ENCODE measurements around the gene FICD. TPM values are rescaled to one million over a fixed set of nuclear protein-coding genes. Genes with fewer than 3 reads are reported as not detected.

The FICD gene
- total RNA-seq, 1 donor from 2014 or later: 7.1 TPM

GRCh38 chr12:108565146-108565545 is 50.1 kb downstream of the FICD start:
- Histone ChIP-seq H3F3A (ENCODE audit: low read depth) (peaks cover 18% of the 10 kb centered on the region), H3K27ac (no peak overlapping the region), H2AFZ (replicated peaks) (no peak overlapping the region), H3K4me2 (no peak overlapping the region), H3K4me3 (no peak overlapping the region), H3K9me3 (ENCODE audit: low read depth) (no peaks in the 10 kb centered on the region), H3K4me1 (no peaks in the 10 kb centered on the region), H3K27me3 (no peaks in the 10 kb centered on the region), H3K9ac (no peak overlapping the region), H3K79me2 (ENCODE audit: low read depth) (peaks cover 30% of the 10 kb centered on the region), H3K36me3 (peaks cover 6% of the 10 kb centered on the region), H4K20me1 (ENCODE audit: low read depth) (peaks cover 10% of the 10 kb centered on the region)
- TF ChIP-seq EZH2phosphoT487 (IDR thresholded peaks at IDR 0.05) (no peak), EZH2 (IDR thresholded peaks at IDR 0.05) (no peak), CTCF (IDR thresholded peaks at IDR 0.05) (no peak)
- no peak for DNase-seq (ENCODE audit: low spot score)
- H3K4me3 Mint-ChIP-seq: no peak overlapping the region
- peaks cover 9% of the 10 kb centered on the region for H3K27me3 Mint-ChIP-seq (ENCODE audit: insufficient read depth, low read depth)
- peaks cover 16% of the 10 kb centered on the region for H3K4me1 Mint-ChIP-seq
- H3K36me3 Mint-ChIP-seq: peaks cover 15% of the 10 kb centered on the region
- H3K9me3 Mint-ChIP-seq: no peaks in the 10 kb centered on the region
- H3K27ac Mint-ChIP-seq: no peak overlapping the region

- H3K4me3 Mint-ChIP-seq: no peak overlapping the region
- Histone ChIP-seq H3F3A (ENCODE audit: low read depth) (peaks cover 23% of the 10 kb centered on the region), H3K9me3 (ENCODE audit: low read depth) (no peaks in the 10 kb centered on the region), H3K4me3 (no peak overlapping the region), H3K27ac (no peak overlapping the region), H4K20me1 (ENCODE audit: low read depth) (peaks cover 5% of the 10 kb centered on the region), H3K79me2 (ENCODE audit: low read depth) (peaks cover 22% of the 10 kb centered on the region), H3K9ac (no peak overlapping the region), H2AFZ (replicated peaks) (no peak overlapping the region), H3K27me3 (no peaks in the 10 kb centered on the region), H3K36me3 (peaks cover 6% of the 10 kb centered on the region), H3K4me2 (no peak overlapping the region), H3K4me1 (no peaks in the 10 kb centered on the region)
- TF ChIP-seq CTCF (IDR thresholded peaks at IDR 0.05): no peak
- no peak for TF ChIP-seq EZH2 (IDR thresholded peaks at IDR 0.05)
- no peak for TF ChIP-seq EZH2phosphoT487 (IDR thresholded peaks at IDR 0.05)
- H3K9me3 Mint-ChIP-seq: no peaks in the 10 kb centered on the region
- peaks cover 11% of the 10 kb centered on the region for H3K4me1 Mint-ChIP-seq
- H3K27me3 Mint-ChIP-seq (ENCODE audit: insufficient read depth, low read depth): peaks cover 9% of the 10 kb centered on the region
- H3K36me3 Mint-ChIP-seq: peaks cover 13% of the 10 kb centered on the region
- no peak overlapping the region for H3K27ac Mint-ChIP-seq
- DNase-seq (ENCODE audit: low spot score): no peak
These were observed 50.9 kb downstream of the FICD start for GRCh38 chr12:108565976-108566375.

GRCh38 chr12:108566452-108566851 is 51.4 kb downstream of the FICD start:
- H3K4me3 ChIP-seq: no peak overlapping the region
- peaks cover 21% of the 10 kb centered on the region for H3F3A ChIP-seq (ENCODE audit: low read depth)
- peaks cover 6% of the 10 kb centered on the region for H3K36me3 ChIP-seq
- H2AFZ ChIP-seq (replicated peaks): no peak overlapping the region
- no peaks in the 10 kb centered on the region for H3K27me3 ChIP-seq
- Mint-ChIP-seq H3K27ac (no peak overlapping the region), H3K4me1 (peaks cover 11% of the 10 kb centered on the region), H3K9me3 (no peaks in the 10 kb centered on the region), H3K36me3 (peaks cover 13% of the 10 kb centered on the region), H3K4me3 (no peak overlapping the region), H3K27me3 (ENCODE audit: insufficient read depth, low read depth) (peaks cover 5% of the 10 kb centered on the region)
- no peak overlapping the region for H3K4me2 ChIP-seq
- no peaks in the 10 kb centered on the region for H3K9me3 ChIP-seq (ENCODE audit: low read depth)
- no peaks in the 10 kb centered on the region for H3K4me1 ChIP-seq
- H3K9ac ChIP-seq: no peak overlapping the region
- H4K20me1 ChIP-seq (ENCODE audit: low read depth): peaks cover 5% of the 10 kb centered on the region
- H3K79me2 ChIP-seq (ENCODE audit: low read depth): peaks cover 20% of the 10 kb centered on the region
- DNase-seq (ENCODE audit: low spot score): no peak
- no peak overlapping the region for H3K27ac ChIP-seq
- TF ChIP-seq EZH2 (IDR thresholded peaks at IDR 0.05): no peak
- TF ChIP-seq CTCF (IDR thresholded peaks at IDR 0.05): no peak
- TF ChIP-seq EZH2phosphoT487 (IDR thresholded peaks at IDR 0.05): no peak
